Neural cell (in vitro differentiated cells): ENCODE measurements around the gene ENO2.

Experiments
- CTCF ChIP-seq: fragments of 450-650 bp; IDR thresholded peaks from 2 replicates; pipeline ENCODE4 v1.5.1; 2014; ENCODE audit warnings: antibody characterized with exemption, mild to moderate bottlenecking, moderate library complexity; ENCODE audit not compliant: poor library complexity, severe bottlenecking
- EP300 ChIP-seq: fragments of 450-650 bp; conservative IDR thresholded peaks from 2 replicates; pipeline ENCODE4 v1.6.1; 2014; ENCODE audit warnings: antibody characterized with exemption, mild to moderate bottlenecking, moderate library complexity; ENCODE audit not compliant: poor library complexity, severe bottlenecking
- EZH2 ChIP-seq: fragments of 200-600, 300-800 bp; shearing (Covaris generic), sonication (generic); IDR thresholded peaks from 2 replicates; pipeline ENCODE4 v1.6.1; 2014; ENCODE audit warnings: antibody characterized with exemption, low read length, borderline replicate concordance, mild to moderate bottlenecking; ENCODE audit not compliant: insufficient read depth, poor library complexity, severe bottlenecking
- MXI1 ChIP-seq: fragments of 450-650 bp; conservative IDR thresholded peaks from 2 replicates; pipeline ENCODE4 v1.6.1; 2014; ENCODE audit warnings: antibody characterized with exemption, mild to moderate bottlenecking; ENCODE audit not compliant: poor library complexity, severe bottlenecking
- POLR2AphosphoS5 ChIP-seq: IDR thresholded peaks from 2 replicates; pipeline ENCODE4 v1.6.1; 2012
- RAD21 ChIP-seq: fragments of 450-650 bp; conservative IDR thresholded peaks from 2 replicates; pipeline ENCODE4 v1.6.1; 2014; ENCODE audit warnings: antibody characterized with exemption, mild to moderate bottlenecking, moderate library complexity
- SMC3 ChIP-seq: fragments of 450-650 bp; conservative IDR thresholded peaks from 2 replicates; pipeline ENCODE4 v1.6.1; 2014; ENCODE audit warnings: antibody characterized with exemption, mild to moderate bottlenecking, moderate library complexity; ENCODE audit not compliant: poor library complexity
- TAF1 ChIP-seq: IDR thresholded peaks from 2 replicates; pipeline ENCODE4 v1.6.1; 2012; ENCODE audit warnings: low read depth
- TF ChIP-seq, protein P1 (sequence below): IDR thresholded peaks from 2 replicates; pipeline ENCODE4 v1.6.1; 2012; ENCODE audit warnings: borderline replicate concordance

- TF ChIP-seq POLR2AphosphoS5 (peak; percentile 82), CTCF (no peak), TAF1 (peak; percentile 50), EP300 (peak; percentile 83), RAD21 (no peak), EZH2 (no peak), SMC3 (peak; percentile 40), MXI1 (peak; percentile 86)
- TF ChIP-seq, protein P1, sequence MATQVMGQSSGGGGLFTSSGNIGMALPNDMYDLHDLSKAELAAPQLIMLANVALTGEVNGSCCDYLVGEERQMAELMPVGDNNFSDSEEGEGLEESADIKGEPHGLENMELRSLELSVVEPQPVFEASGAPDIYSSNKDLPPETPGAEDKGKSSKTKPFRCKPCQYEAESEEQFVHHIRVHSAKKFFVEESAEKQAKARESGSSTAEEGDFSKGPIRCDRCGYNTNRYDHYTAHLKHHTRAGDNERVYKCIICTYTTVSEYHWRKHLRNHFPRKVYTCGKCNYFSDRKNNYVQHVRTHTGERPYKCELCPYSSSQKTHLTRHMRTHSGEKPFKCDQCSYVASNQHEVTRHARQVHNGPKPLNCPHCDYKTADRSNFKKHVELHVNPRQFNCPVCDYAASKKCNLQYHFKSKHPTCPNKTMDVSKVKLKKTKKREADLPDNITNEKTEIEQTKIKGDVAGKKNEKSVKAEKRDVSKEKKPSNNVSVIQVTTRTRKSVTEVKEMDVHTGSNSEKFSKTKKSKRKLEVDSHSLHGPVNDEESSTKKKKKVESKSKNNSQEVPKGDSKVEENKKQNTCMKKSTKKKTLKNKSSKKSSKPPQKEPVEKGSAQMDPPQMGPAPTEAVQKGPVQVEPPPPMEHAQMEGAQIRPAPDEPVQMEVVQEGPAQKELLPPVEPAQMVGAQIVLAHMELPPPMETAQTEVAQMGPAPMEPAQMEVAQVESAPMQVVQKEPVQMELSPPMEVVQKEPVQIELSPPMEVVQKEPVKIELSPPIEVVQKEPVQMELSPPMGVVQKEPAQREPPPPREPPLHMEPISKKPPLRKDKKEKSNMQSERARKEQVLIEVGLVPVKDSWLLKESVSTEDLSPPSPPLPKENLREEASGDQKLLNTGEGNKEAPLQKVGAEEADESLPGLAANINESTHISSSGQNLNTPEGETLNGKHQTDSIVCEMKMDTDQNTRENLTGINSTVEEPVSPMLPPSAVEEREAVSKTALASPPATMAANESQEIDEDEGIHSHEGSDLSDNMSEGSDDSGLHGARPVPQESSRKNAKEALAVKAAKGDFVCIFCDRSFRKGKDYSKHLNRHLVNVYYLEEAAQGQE = peak; percentile 51
Observed at GRCh38 chr12:6904280-6905276, 9.8 kb upstream of the ENO2 start, which contains the start of gene LRRC23.
